Fibroblast of skin of left biceps (primary cell): ENCODE results near the gene SEMA3B.
"Not testable (repeated sequence)": the region's sequence is repeated elsewhere in the genome, so short reads cannot be mapped to it uniquely, and the experiment has no call there.

Experiments
- DNase-seq, 2 experiments: peaks; one replicate each; pipeline ENCODE4 v3.0.0-alpha.2; 2013; ENCODE audit warnings: low read depth in 2 of 2

The SEMA3B gene

DNA sequence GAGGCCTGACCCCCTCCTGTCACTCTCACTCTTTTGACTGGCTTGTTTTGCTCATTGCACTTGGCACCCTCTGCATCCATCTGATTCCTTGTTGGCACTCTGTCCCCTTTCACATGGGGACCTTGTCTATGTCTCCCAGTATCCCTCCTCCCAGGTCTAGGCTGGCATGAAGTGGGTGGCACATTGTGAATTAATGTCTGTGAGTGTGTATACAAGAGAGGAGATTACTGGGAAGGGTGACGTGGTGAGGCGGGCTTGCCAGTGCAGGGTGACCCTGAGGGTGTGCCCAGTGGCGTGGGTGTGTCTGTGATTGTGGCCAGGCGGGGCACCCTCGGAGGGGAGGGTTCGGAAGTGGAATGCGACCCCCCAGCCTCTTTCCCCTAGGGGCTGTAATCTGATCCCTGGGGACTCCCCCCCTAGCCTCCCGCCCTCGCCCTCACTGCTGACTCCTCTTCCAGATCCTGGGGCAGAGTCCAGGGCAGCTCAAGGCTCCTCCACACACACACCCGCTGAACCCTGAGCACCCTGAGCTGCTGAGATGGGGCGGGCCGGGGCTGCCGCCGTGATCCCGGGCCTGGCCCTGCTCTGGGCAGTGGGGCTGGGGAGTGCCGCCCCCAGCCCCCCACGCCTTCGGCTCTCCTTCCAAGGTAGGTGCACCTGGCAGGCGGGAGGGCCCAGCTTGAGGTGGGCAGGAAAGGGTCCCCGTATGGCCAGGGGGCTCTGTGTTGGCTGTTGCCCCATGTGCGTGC, at the start of gene SEMA3B:
Gene SEMA3B (plus strand): TSS at position 445 of the 749 bp plus-strand sequence. CDS start 94 bp downstream, at position 539.
- no peak for DNase-seq

DNA sequence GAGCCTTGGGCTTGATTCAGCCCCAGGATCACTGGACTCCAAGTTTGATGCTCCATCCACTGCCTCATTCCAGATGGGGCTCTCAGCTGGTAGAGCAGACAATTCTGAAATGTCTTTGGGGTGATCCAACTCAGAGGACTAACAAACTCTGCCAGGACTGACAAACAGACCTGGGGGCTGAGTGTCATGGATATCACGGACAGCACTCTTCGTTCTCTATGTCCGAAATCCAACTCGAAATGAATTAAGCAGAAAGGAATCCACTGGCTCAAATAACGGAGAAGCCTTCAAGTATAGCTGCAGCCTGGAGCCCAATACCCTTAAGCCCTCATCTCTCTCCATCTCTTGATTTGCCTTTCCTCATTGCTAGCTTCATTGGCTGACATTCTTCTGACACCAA, 49.7 kb upstream of the SEMA3B start:
- DNase-seq: no peak

DNA sequence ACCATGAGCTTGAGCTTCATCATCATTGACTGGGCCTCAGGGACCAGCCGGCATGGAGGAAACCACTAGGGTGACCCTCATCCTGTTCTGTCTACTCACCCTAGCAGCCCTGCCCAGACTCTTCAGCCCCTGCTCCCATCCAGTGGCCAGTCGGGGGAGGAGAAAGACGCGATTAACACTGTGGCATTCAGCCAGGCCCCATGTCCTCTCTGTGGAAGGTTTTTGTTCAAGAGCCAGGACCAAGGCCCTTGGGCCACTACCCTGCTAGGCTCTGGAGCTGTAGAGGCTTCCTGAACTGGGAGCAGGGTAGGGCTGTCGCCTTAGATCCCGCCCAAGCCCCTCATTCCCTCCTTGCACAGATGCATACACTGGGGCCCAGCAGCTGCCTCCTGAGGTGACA, 48.8 kb upstream of the SEMA3B start:
- DNase-seq: no peak

DNA sequence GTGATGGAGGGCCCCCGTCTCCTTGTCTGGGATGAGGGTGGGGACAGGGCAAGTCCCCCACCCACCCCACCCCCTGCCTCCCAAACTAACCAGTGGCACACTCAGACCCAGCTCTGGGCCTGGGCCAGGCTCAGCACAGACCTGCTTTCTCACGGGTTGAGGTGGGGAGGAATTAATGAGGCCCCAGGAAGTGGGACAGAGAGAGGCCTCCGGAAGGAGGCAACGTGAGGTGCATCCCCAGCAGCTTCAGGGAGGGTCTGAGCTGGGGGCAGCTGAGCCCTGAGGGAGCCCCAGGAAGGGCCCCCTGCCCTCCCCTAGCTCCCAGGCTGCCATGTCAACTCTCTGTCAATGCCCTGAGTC, 47.9 kb upstream of the SEMA3B start:
- no peak for DNase-seq

DNA sequence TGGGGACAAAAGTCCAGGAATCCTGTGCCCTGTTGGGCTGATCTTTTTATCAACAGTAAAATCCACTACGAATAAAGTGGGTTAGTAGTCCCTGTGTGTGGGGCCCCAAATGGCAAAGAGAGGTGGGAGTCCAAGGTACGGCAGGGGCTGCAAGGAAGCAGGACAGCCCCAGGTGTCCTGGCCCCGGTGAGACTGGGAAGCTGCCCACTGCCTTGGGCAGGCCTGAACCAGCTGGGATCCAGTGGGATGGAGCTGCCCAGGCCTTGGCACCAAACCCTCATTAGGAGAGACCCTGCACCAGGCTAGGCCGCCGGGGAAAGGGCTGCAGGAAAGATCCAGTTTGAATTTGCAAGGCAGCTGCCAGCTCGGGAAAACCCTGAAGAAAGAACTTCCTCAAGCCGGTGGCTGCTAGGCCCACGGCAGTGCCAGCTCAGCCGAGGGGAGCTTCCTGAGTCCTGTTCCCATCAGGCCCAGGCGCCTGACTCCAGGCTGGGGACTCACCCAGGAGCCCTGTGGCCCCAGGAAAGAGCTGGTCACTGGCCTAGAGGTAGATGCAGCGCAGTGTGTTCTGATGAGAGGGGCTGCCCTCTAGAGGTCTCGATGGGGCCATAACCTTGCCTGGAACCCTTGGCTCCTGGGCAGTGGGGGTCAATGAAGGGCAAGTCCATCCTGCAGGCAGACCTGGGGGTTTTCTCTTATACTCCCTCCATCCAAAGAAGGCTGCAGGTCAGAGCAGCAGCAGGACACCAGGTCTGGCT, 47.4 kb upstream of the SEMA3B start:
- no peak for DNase-seq

DNA sequence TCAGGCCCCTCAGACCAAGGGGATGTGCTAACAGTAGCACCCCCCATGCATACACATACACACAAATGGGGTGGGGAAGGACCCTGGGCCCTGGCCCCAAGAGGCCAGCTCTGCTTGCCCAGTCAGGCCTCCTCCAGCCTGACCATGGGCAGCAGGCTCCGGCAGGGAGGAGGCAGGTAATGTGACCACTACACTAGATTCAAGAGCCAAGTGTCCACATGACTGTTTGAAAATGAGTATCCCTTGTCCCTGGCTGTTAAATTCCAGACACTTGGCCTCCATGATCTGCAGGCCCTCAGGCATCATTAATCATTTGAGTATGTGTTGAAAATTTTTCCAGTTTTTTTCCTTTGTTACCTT, 46.8 kb upstream of the SEMA3B start:
- DNase-seq: no peak

DNA sequence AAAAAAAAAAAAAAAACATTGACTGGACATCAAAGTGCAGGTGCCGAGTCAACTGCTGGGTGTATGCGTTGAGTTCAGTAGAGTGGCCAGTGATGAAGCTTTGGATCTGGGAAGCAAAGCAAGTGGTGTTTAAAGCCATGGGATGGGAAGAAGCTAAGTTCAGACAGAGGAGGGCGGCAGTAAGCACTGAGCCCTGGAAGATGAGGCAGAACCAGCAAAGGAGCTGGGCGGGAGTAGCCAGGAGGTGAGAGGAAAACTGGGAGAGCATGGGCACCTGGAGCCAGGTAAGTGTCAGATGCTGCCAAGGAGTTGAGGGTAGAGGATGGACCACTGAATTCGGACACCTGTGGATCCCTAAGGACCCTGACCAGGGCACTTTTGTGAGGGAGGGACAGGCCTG, 44.3 kb upstream of the SEMA3B start:
- no peak for DNase-seq

DNA sequence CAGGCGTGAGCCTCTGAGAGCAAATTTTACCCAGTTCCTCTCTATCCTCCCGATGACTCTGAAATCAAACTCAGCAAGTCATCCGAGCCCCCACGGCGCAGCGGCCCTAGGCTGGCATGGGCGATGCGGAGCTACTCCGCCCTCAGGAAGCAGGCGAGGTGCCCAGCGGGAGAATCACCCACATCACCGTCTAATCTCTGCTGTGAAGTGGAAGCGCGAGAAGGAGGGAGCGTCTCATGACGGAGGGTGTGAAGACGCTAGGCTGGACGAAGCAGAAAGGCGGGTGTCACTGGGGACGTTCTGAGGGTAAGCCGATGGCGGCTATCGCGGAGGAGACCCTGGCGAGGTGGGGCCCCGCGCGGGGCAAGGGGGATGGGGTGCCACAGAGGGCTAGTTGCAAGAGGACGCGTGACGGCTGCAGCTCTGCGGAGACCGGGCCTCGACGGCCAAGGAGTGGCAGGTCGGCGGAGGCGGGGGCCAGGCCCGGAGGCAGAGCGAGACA, 42.0 kb upstream of the SEMA3B start:
- DNase-seq: no peak

DNA sequence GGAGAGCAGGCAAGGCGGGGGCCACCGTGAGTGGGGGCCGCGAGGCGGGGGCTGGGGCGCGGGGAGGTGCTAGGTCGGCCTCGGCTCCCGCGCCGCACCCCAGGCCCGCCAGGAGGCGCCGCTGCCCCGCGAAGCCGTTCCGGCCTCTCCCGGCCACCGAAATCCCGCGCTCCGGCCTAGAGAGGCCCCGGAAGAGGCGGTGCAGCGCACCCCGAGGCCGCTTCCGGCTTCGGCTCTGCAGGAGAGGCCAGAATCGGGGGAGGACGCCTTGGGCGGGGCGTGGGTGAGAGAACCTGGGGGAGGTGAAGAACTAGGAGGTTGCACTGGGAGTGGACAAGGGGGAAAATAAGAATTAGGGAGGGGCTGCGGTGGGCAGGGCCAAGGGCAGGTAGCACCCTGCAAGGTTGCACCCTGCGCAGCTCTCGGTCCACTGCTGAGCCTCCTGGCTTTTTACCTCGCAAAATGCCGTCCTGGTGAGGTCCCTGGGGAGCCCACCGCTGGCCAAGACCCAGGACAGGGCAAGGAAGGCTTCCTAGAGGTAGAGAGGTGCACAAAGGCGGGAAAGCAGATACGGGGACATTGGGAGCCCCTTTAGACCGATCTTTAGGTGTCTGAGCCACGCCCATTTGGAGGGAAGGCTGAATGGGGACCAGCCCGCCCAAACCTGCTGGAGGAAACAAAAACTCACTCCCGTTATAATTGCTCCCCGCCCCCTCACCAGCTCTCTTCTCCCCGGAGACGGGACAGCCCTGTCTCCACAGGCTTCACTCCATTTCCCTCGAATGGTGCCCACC, 41.4 kb upstream of the SEMA3B start:
- DNase-seq: peak; percentile 70 to 73

DNA sequence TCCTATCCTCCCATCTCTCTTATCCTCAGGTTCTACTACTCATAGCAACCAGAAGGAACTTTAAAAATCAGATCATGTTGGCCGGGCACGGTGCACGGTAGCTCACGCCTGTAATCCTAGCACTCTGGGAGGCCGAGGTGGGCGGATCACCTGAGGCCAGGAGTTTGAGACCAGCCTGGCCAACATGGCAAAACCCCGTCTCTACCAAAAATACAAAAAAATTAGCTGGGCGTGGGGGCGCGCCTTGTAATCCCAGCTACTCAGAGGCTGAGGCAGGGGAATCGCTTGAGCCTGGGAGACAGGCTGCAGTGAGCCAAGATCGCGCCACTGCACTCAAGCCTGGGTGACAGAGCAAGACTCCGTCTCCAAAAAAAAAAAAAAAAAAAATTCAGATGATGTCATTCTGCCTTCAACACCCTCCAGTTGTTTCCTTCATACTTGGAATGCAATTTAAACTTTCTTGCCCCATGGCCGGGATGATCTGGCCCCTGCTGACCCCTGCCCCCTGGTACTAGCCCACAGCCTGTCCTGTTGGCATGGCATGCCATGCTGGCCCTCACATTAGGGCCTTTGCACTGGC, 40.7 kb upstream of the SEMA3B start:
- DNase-seq: not testable (repeated sequence)

DNA sequence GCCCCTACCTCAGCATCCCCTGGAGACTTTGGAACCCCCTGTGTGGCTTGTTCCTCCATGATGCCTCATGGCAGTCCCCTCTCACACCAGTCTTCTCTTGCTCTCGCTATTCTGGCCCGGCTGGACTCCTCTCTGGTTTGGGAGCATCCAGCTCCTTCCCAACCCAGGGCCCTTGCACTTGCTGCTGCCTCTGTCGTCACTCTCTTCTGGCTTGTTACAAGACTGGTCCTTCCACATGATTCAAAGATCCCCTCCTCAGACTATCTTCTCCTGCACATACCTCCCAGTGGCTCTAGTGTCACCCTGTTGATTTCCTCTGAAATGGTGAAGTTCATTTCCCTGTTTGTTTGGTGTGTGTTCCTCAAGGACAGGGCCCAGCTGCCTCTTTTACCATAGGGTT, 39.5 kb upstream of the SEMA3B start:
- DNase-seq: no peak

DNA sequence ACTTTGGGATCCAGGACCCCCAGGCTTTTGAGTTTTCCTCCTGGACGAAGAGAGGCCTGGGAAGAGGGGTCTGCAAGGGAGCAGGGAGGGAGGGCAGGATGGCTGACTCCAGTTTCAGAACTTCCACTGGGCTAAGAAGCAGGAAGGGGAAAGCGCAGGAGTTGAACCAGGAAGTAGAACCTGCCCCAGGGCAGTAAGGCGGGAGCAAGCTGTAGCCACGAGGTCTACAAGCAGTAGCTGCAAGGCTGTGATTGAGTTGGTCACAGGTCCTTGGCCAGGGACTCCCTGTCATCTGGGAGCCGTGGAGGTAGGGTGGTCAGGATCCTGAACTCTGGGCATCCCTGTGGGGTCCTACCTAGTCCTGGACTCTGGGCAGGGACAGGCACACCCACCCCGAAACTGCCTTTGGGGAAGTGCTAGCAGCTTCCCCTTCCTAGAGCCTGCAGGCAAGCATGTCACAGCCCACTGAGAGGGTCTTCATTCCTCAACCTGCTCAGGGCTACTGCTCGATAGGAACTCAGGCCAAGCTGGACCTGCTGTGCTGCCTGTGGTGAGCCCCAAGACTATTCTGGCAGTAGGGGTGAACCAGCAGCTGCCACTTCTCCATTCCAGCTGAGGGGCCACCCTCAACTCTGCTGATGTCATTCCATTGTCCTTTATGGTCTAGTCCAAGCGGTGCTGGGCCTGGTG, 38.7 kb upstream of the SEMA3B start:
- DNase-seq: no peak

DNA sequence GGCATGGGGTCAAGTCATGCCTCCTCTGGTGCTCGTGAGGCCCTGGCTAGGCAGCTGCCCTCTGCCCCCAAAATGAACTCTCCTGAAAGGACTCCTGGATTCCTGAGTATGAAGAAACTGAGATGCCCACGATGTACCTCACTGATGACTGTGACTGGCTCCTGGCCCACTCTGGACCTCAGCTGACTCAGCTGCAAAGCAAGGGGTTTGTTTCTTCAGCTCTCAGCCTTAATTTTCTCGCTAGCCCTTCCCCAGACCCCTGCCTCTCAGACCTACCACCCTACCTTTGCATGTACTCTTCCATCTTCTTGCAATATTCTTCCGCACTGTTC, 38.2 kb upstream of the SEMA3B start:
- DNase-seq: no peak

DNA sequence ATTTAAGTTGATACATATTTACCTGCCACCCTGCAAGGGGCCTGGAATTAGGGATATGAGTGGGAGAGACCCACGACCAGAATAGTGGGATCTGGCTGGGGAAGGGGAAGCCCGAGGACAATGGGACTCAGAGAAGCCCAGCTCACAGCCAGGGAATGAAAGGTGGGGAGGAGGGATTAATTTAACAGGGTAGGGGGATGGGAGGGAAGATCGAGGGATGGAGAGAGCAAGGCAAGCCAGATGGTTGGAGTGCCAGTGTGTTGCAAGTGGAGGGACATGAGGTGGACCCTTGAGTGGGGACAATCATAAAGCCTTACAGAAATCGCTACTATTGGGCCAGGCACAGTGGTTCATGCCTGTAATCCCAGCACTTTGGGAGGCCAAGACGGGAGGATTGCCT, 37.4 kb upstream of the SEMA3B start:
- no peak for DNase-seq

DNA sequence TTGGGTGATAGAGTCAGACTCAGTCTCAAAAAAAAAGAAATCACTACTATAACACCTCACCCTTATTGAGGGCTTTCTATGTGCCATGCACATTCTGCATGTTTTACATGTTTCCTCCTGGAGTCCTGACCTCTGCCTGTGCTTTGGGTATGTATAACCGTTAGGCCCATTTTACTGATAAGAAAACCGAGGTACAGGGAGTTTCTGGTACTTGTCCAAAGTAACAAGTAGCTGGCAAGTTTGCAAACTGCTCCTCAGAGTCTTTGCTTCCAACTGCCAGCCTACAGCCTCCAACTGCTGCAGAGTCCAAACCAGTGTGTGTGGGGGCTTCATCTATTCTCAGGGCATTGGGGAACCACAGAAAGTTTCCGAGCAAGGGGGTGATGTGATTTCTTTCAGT, 36.6 kb upstream of the SEMA3B start:
- no peak for DNase-seq

DNA sequence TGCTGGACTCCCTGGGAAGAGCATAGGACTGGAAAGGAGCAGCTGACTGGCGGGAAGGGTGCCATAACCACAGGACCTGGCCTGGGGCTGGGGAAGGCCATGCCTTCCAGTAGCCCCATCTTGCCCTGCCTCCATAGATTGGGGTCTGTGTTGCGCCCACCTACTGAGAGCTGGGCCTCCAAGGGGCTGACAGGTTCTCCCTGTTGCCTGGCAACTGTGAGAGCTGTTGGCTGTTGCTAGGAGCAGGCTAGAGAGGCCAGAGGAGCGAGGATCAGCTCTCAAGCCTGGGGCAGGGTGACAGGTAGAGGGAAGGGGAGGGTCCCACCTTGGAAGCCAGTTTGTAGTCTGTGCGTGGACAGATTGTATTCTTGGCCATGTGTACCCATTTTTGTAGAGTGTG, 35.8 kb upstream of the SEMA3B start:
- DNase-seq: no peak

DNA sequence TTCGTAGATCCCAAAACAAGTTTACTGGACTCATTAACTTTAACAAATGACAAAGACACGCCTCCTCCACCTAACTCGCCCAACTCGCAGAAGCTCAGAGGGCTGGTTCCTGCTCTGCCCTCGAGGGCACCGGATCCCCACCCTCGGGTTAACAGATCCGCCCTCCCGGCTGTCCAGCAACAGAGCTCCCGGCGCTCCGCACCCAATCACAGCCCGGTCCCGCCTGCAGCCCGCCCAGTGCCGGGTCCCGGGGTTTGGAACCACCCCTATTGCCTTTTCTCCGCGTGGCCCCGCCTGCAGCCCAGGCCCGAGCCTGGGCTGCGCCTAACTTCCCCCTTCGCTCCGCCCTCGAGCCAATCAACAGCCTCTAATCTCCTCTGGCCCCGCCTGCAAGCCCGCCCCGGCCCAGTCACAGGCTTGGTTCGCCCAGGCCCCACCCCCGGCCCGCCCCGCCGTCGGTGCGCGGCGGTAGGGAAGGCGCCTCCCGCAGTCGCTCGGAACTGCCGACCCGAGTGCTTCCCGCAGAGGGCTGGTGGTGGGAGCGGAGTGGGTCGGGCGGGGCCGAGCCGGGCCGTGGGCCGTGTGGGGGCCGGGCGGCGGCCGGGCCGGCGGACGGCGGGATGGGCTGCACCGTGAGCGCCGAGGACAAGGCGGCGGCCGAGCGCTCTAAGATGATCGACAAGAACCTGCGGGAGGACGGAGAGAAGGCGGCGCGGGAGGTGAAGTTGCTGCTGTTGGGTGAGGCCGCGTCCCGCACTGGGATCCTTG, 33.0 kb upstream of the SEMA3B start, which contains the start of gene GNAI2:
Gene GNAI2 (plus strand): TSS at position 489 of the 768 bp plus-strand sequence. CDS start 132 bp downstream, at position 621.
- peak; percentile 91 to 94 for DNase-seq

DNA sequence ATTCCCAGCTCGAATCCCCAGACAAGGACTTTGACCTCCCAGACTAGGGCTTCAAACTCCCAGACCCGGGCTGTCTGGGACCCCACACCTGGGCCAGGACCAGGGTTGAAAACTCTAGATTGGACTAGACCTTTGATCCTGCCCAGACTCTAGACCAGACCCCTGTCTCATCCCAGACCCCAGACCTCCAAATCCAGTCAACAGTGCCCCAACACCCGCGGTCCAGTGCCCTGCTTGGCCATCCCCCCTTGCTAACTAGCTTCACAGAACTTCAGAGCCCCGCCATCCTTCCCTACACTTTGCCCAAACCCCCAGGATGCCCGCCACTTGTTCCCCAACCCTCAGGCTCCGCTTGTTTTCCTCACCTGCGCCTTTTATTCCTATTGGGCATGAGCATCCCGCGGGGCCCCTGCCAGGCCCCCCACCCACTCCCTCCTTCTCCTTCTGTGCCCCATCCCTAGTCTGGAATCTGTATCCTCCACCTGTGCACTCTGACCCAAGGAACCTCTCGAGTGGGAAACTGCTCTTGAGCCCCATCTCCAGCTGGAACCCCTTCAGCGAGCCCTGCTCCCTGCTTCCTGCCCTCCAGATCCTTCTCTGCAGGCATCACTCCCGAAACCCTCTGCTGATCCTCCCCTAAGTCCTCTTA, 32.3 kb upstream of the SEMA3B start:
- no peak for DNase-seq

DNA sequence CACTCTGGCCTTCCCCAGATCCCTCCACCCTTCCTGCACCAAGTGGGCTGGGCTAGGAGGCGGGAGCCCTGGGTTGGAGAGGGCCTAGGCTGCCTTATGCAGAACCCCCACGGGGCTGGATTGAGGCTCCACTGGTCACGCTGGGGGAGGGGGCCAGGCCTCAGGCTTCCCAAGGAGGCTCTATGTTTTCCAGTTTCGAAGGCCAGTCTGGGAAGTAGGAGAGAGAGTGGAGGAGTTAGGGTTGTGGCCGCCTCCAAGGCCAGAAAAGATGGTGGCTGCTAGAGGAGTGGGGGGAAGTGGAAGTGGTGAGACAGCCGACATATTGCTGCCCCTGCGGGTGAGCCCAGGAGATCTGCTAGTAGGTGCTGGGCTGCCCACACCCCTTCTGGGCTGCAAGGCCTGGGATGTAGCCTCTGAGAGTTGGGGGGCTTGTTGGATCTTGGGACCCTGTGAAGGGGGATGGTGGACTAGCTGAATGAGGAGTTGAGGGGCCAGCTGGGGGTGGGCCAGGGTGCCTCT, 31.8 kb upstream of the SEMA3B start:
- DNase-seq: no peak
